GM18870 (cell line): ENCODE data around the gene ASCC3.
"Not testable (repeated sequence)": the region's sequence is repeated elsewhere in the genome, so short reads cannot be mapped to it uniquely, and the experiment has no call there.

ENCODE experiments used
- ATAC-seq: cut with Tn5 transposase; IDR thresholded peaks from one replicate; pipeline ENCODE4 v1.9.1; 2021; ENCODE audit warnings: moderate library complexity; ENCODE audit not compliant: unreplicated experiment

ASCC3 gene

GRCh38 chr6:100886076-100886475 lies 4.9 kb upstream of the ASCC3 start:
- ATAC-seq: no peak

- no peak for ATAC-seq
These were observed 2.2 kb upstream of the ASCC3 start for GRCh38 chr6:100883347-100883746.

- ATAC-seq: no peak
These were observed 545 bp upstream of the ASCC3 start for GRCh38 chr6:100881707-100882040.

- no peak for ATAC-seq
These were observed 828 bp downstream of the ASCC3 start for GRCh38 chr6:100880149-100880852.

- ATAC-seq: no peak
These were observed 1.8 kb downstream of the ASCC3 start for GRCh38 chr6:100879317-100879716.

- ATAC-seq: no peak
These were observed 3.3 kb downstream of the ASCC3 start for GRCh38 chr6:100877851-100878250.

GRCh38 chr6:100876251-100876650 lies 4.9 kb downstream of the ASCC3 start:
- ATAC-seq: no peak

- no peak for ATAC-seq
These were observed 15.6 kb downstream of the ASCC3 start for GRCh38 chr6:100865525-100865924.

- ATAC-seq: no peak
These were observed 19.1 kb downstream of the ASCC3 start for GRCh38 chr6:100862063-100862462.

GRCh38 chr6:100856146-100856545 lies 25.0 kb downstream of the ASCC3 start:
- no peak for ATAC-seq

GRCh38 chr6:100851819-100852218 lies 29.3 kb downstream of the ASCC3 start:
- no peak for ATAC-seq

- no peak for ATAC-seq
These were observed 31.0 kb downstream of the ASCC3 start for GRCh38 chr6:100850174-100850573.

GRCh38 chr6:100846276-100846675 lies 34.9 kb downstream of the ASCC3 start:
- ATAC-seq: peak; percentile 82

GRCh38 chr6:100845676-100846075 lies 35.5 kb downstream of the ASCC3 start:
- no peak for ATAC-seq

GRCh38 chr6:100839419-100839818 lies 41.7 kb downstream of the ASCC3 start:
- no peak for ATAC-seq

- ATAC-seq: no peak
These were observed 43.1 kb downstream of the ASCC3 start for GRCh38 chr6:100838011-100838410.

GRCh38 chr6:100833972-100834574 lies 47.1 kb downstream of the ASCC3 start:
- ATAC-seq: no peak

GRCh38 chr6:100829077-100829595 lies 52.0 kb downstream of the ASCC3 start:
- not testable (repeated sequence) for ATAC-seq

- no peak for ATAC-seq
These were observed 58.1 kb downstream of the ASCC3 start for GRCh38 chr6:100823041-100823440.

- ATAC-seq: no peak
These were observed 63.1 kb downstream of the ASCC3 start for GRCh38 chr6:100818066-100818465.

GRCh38 chr6:100810015-100810414 lies 71.1 kb downstream of the ASCC3 start:
- ATAC-seq: no peak

- ATAC-seq: no peak
These were observed 71.8 kb downstream of the ASCC3 start for GRCh38 chr6:100809346-100809745.
